Adrenal gland (tissue), 12 donors: ENCODE results near the gene NDC1. TPM values are rescaled to one million over a fixed set of nuclear protein-coding genes. Genes with fewer than 3 reads are reported as not detected.

Experiments
- DNase-seq, 7 donors: peaks; one replicate each; pipeline ENCODE4 v3.0.0-alpha.2; 2019 to 2020
- H3K27ac ChIP-seq, 5 donors: fragments of 200-600 bp; sonication (generic) in 4 of 5; 1 replicate in 3 of 5; 2 replicates in 2 of 5; pipeline versions ENCODE4 v1.5.1 to v1.8.0; 2016 to 2020; ENCODE audit warnings: mild to moderate bottlenecking in 1 of 5
- H3K27me3 ChIP-seq: fragments of 200-600 bp; 2 replicates; pipeline ENCODE4 v1.8.0; 2021
- H3K36me3 ChIP-seq, 2 donors: fragments of 200-600 bp; replicated peaks in 1 of 2; 1 replicate in 1 of 2; 2 replicates in 1 of 2; pipeline versions ENCODE4 v1.5.1 to v1.8.0; 2018 to 2022
- H3K4me1 ChIP-seq, 2 donors: fragments of 200-600 bp; replicated peaks in 1 of 2; 1 replicate in 1 of 2; 2 replicates in 1 of 2; pipeline versions ENCODE4 v1.5.1 to v1.8.0; 2018 to 2021
- H3K4me3 ChIP-seq, 4 donors: fragments of 200-600 bp; sonication (generic) in 3 of 4; one replicate each; pipeline ENCODE4 v1.5.1; 2016 to 2018
- H3K9me3 ChIP-seq, 3 donors: fragments of 200-600 bp; sonication (generic) in 1 of 3; replicated peaks in 1 of 3; 1 replicate in 2 of 3; 2 replicates in 1 of 3; pipeline versions ENCODE4 v1.5.1 to v1.8.0; 2016 to 2021
- POLR2A ChIP-seq, 2 donors: fragments of 450-650 bp; IDR thresholded peaks; one replicate each; pipeline ENCODE4 v1.6.1; 2017; ENCODE audit warnings: antibody characterized with exemption in 2 of 2, mild to moderate bottlenecking in 2 of 2, moderate library complexity in 1 of 2
- WGBS, 4 donors: extraction: QIAGEN DNeasy Blood & Tissue Kit in 2 of 4; methylation state at CpG; one replicate each; pipeline versions ENCODE4 v1.1.5 to v1.1.7; 2013 to 2017; 5-methylcytosine and 5-hydroxymethylcytosine counted together
- intact Hi-C, 2 donors: fragments of 100-400 bp; cut with DNase I; formaldehyde crosslinking; loops; one replicate each; pipeline versions ENCODE4 v1.14.1 to v1.15.0; 2022 to 2023
- polyA plus RNA-seq, 3 donors: library from polyadenylated mRNA; stranded (reverse); fragments of 200-250 nt in 2 of 3; fragments of 350-450 nt in 1 of 3; fragmentation: Illumina TruSeq in 1 of 3; extraction: RNeasy Lipid Tissue Mini Kit (QIAGEN cat#74804) in 1 of 3; gene quantifications; one replicate each; pipeline ENCODE4 v1.2.3, GENCODE V29; 2013 to 2014
- total RNA-seq, 9 donors: library from RNA; depleted of rRNA in 4 of 9; stranded (reverse); fragments of >200 nt in 4 of 9; fragments of 120-200 nt in 1 of 9; fragmentation: NEBNext Ultra II Directional in 1 of 9; extraction: Animal tissue kit (Norgen Biotek cat#: 25700) in 1 of 9; gene quantifications; one replicate each; pipeline versions ENCODE4 v1.1.0 to v1.2.4, GENCODE V29; 2013 to 2023
- TF ChIP-seq, protein P1 (sequence below), 6 experiments: fragments of 450-650 bp in 4 of 6; fragments of 200-600 bp in 2 of 6; sonication (generic) in 1 of 6; IDR thresholded peaks; 1 replicate in 5 of 6; 2 replicates in 1 of 6; pipeline versions ENCODE4 v1.5.1 to v1.8.0; 2016 to 2021; ENCODE audit warnings: antibody characterized with exemption in 6 of 6, mild to moderate bottlenecking in 2 of 6, moderate library complexity in 1 of 6
- donor health status: healthy with polysubstance abuse.
- donor health status: Bipolar disorder and iron deficiency.
- donor health status: DM: yes; HTN: yes; CAD: no.
- donor health status: DM: no; HTN: no; CAD: no.
- donor health status: DM: no; HTN: no; CAD: no.
- donor health status: DM: yes; HTN: yes; CAD: no.

The NDC1 gene
- total and polyA plus RNA-seq, 12 donors: 2.9 to 21.9 (median 10.4) TPM

GRCh38 chr1:53804791-53805505 lies 33.1 kb downstream of the NDC1 start:
- intact Hi-C loops: no loop called here
- no peak for DNase-seq
- 90 to 100% (median 97%) methylated on average over 3 of the region's 3 CpGs for WGBS, 4 donors
- Histone ChIP-seq H3K36me3 (no peaks in the 10 kb centered on the region), H3K9me3 (no peaks in the 10 kb centered on the region), H3K4me3 (no peak overlapping the region), H3K4me1 (peaks cover 5 to 7% of the 10 kb centered on the region in 2 donors), H3K27me3 (no peaks in the 10 kb centered on the region), H3K27ac (no peak overlapping the region)
- TF ChIP-seq POLR2A (IDR thresholded peaks at IDR 0.05): no peak
- TF ChIP-seq, protein P1, sequence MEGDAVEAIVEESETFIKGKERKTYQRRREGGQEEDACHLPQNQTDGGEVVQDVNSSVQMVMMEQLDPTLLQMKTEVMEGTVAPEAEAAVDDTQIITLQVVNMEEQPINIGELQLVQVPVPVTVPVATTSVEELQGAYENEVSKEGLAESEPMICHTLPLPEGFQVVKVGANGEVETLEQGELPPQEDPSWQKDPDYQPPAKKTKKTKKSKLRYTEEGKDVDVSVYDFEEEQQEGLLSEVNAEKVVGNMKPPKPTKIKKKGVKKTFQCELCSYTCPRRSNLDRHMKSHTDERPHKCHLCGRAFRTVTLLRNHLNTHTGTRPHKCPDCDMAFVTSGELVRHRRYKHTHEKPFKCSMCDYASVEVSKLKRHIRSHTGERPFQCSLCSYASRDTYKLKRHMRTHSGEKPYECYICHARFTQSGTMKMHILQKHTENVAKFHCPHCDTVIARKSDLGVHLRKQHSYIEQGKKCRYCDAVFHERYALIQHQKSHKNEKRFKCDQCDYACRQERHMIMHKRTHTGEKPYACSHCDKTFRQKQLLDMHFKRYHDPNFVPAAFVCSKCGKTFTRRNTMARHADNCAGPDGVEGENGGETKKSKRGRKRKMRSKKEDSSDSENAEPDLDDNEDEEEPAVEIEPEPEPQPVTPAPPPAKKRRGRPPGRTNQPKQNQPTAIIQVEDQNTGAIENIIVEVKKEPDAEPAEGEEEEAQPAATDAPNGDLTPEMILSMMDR (IDR thresholded peaks at IDR 0.05): no peak

- Histone ChIP-seq H3K27ac (no peak overlapping the region), H3K4me1 (peaks cover 5 to 7% of the 10 kb centered on the region in 2 donors), H3K36me3 (peaks cover 0 to 1% of the 10 kb centered on the region in 2 donors), H3K27me3 (no peaks in the 10 kb centered on the region), H3K9me3 (no peaks in the 10 kb centered on the region), H3K4me3 (no peak overlapping the region)
- intact Hi-C loops: no loop called here
- WGBS, 4 donors: 91 to 98% (median 97%) methylated on average over 7 of the region's 7 CpGs
- no peak for DNase-seq
- TF ChIP-seq, protein P1 (IDR thresholded peaks at IDR 0.05): no peak
- no peak for TF ChIP-seq POLR2A (IDR thresholded peaks at IDR 0.05)
Observed at GRCh38 chr1:53804181-53804580, 33.9 kb downstream of the NDC1 start.

DNA sequence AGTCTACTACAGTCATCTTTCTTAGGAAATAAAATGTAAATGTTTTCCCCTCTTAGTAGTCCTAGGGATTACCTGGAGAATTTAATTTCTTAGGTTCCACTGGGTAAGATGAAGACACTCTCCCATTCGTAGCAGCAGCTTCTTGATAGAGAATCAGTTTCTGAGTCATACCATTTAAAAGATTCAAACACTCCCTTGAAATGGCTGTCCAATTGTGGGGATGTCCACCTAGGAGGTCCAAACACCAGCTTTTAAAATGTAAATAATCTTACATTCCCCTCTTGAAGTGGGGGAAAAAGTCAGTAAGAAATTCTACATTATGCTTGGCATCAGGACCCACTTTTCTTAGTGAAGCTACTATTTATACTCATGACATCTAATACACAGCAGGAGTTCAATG lies 37.5 kb downstream of the NDC1 start:
- Histone ChIP-seq H3K9me3 (no peaks in the 10 kb centered on the region), H3K4me1 (no peaks in the 10 kb centered on the region), H3K27ac (no peak overlapping the region), H3K27me3 (no peaks in the 10 kb centered on the region), H3K4me3 (no peak overlapping the region), H3K36me3 (peaks cover 0 to 3% of the 10 kb centered on the region in 2 donors)
- TF ChIP-seq POLR2A (IDR thresholded peaks at IDR 0.05): no peak
- TF ChIP-seq, protein P1 (IDR thresholded peaks at IDR 0.05): no peak
- intact Hi-C loops: no loop called here
- 98 to 100% (median 100%) methylated on average over 1 of the region's 1 CpG for WGBS, 4 donors
- no peak for DNase-seq

DNA sequence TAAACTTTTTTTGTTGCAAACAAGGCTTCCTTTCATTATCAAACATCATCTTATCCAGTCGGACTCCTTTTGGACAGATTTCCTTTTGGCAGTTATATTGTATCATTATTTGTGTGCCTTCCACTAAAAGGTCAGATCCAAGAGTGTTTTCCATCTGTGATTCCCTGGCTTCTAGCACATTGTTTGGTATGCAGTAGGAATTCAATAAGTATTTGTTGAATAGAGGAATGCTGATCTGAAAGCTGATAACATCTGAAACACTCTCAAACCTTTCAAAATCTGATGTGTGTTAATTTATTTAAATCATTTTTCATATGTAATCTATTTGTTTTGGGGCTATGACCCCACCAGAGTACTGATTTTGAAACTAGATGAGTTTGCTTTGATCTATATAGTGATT lies 39.0 kb downstream of the NDC1 start:
- intact Hi-C loops: no loop called here
- Histone ChIP-seq H3K27ac (no peak overlapping the region), H3K4me3 (no peak overlapping the region), H3K9me3 (no peaks in the 10 kb centered on the region), H3K27me3 (no peaks in the 10 kb centered on the region), H3K36me3 (peaks cover 0 to 3% of the 10 kb centered on the region in 2 donors), H3K4me1 (no peaks in the 10 kb centered on the region)
- DNase-seq: no peak
- WGBS, 4 donors: 69 to 85% (median 80%) methylated on average over 1 of the region's 1 CpG
- TF ChIP-seq, protein P1 (IDR thresholded peaks at IDR 0.05): no peak
- TF ChIP-seq POLR2A (IDR thresholded peaks at IDR 0.05): no peak
